Lower leg skin (tissue), 4 donors: ENCODE measurements around the gene UBASH3B. TPM values are rescaled to one million over a fixed set of nuclear protein-coding genes. Genes with fewer than 3 reads are reported as not detected.

ENCODE experiments used
- DNase-seq, 2 donors: peaks; one replicate each; pipeline ENCODE4 v3.0.0-alpha.2; 2019; ENCODE audit warnings: low spot score in 2 of 2
- H3K4me3 ChIP-seq: fragments of 200-600 bp; sonication (generic); 2 replicates; pipeline ENCODE4 v1.5.1; 2017; ENCODE audit warnings: mild to moderate bottlenecking, low read depth; ENCODE audit not compliant: poor library complexity, severe bottlenecking
- CTCF ChIP-seq, 3 donors: fragments of 450-650 bp; IDR thresholded peaks; one replicate each; pipeline ENCODE4 v1.5.1; 2016; ENCODE audit warnings: antibody characterized with exemption in 3 of 3, mild to moderate bottlenecking in 3 of 3, moderate library complexity in 2 of 3
- POLR2A ChIP-seq, 2 donors: fragments of 450-650 bp; IDR thresholded peaks; one replicate each; pipeline ENCODE4 v1.6.1; 2016 to 2017; ENCODE audit warnings: antibody characterized with exemption in 2 of 2, mild to moderate bottlenecking in 1 of 2, moderate library complexity in 1 of 2
- WGBS, 2 donors: methylation state at CpG; one replicate each; pipeline ENCODE4 v1.1.5; 2018; 5-methylcytosine and 5-hydroxymethylcytosine counted together
- intact Hi-C: fragments of 100-400 bp; cut with DNase I; formaldehyde crosslinking; loops from one replicate; pipeline ENCODE4 v1.15.0; 2023; ENCODE audit warnings: low total_unique reads
- total RNA-seq, 4 donors: library from RNA; depleted of rRNA; stranded (reverse); fragments of >200 nt; gene quantifications; one replicate each; pipeline ENCODE4 v1.1.0, GENCODE V29; 2016

UBASH3B gene
- total RNA-seq, 4 donors from 2014 or later: 14.2 to 58.4 (median 35.6) TPM

GRCh38 chr11:122750049-122750448 is 94.5 kb downstream of the UBASH3B start:
- H3K4me3 ChIP-seq: no peak overlapping the region
- 91 to 95% methylated on average over 5 of the region's 5 CpGs for WGBS, 2 donors
- intact Hi-C loops: no loop called here
- no peak for DNase-seq
- TF ChIP-seq POLR2A (IDR thresholded peaks at IDR 0.05): no peak
- TF ChIP-seq CTCF (IDR thresholded peaks at IDR 0.05): no peak

- WGBS, 2 donors: 67 to 80% methylated on average over 5 of the region's 5 CpGs
- intact Hi-C loops: no loop called here
- TF ChIP-seq CTCF (IDR thresholded peaks at IDR 0.05) (no peak), POLR2A (IDR thresholded peaks at IDR 0.05) (no peak)
These were observed 96.0 kb downstream of the UBASH3B start for GRCh38 chr11:122751292-122752070.

GRCh38 chr11:122754028-122754427 is 98.5 kb downstream of the UBASH3B start:
- WGBS, 2 donors: 87 to 93% methylated on average over 3 of the region's 3 CpGs
- no peak for DNase-seq
- H3K4me3 ChIP-seq: no peak overlapping the region
- no peak for TF ChIP-seq CTCF (IDR thresholded peaks at IDR 0.05)
- TF ChIP-seq POLR2A (IDR thresholded peaks at IDR 0.05): no peak
- intact Hi-C loops: no loop called here

More at GRCh38 chr11:122751292-122752070, 96.0 kb downstream of the UBASH3B start:
- H3K4me3 ChIP-seq: no peak overlapping the region
- DNase-seq: no peak

- no peak overlapping the region for H3K4me3 ChIP-seq
- no peak for DNase-seq
- WGBS, 2 donors: 84 to 90% methylated on average over 16 of the region's 16 CpGs
- intact Hi-C loops: no loop called here
- TF ChIP-seq POLR2A (IDR thresholded peaks at IDR 0.05): no peak
- TF ChIP-seq CTCF (IDR thresholded peaks at IDR 0.05): no peak
These were observed 99.2 kb downstream of the UBASH3B start for GRCh38 chr11:122754553-122755322.

GRCh38 chr11:122755409-122755808 is 99.9 kb downstream of the UBASH3B start:
- no peak overlapping the region for H3K4me3 ChIP-seq
- TF ChIP-seq CTCF (IDR thresholded peaks at IDR 0.05) (no peak), POLR2A (IDR thresholded peaks at IDR 0.05) (no peak)
- WGBS, 2 donors: 85 to 88% methylated on average over 9 of the region's 9 CpGs
- DNase-seq: no peak
- intact Hi-C loops: no loop called here
